Psoas muscle (tissue), 8 donors: ENCODE results near the gene HLF. TPM values are rescaled to one million over a fixed set of nuclear protein-coding genes. Genes with fewer than 3 reads are reported as not detected.

Experiments
- ATAC-seq, 4 donors: fragments of 200-7000 bp; cut with Tn5 transposase; one replicate each; pipeline ENCODE4 v1.9.1; 2020; ENCODE audit warnings: moderate library complexity in 3 of 4, mild to moderate bottlenecking in 2 of 4
- DNase-seq, 2 donors: peaks; one replicate each; pipeline ENCODE4 v3.0.0-alpha.2; 2020
- H3K27ac ChIP-seq: fragments of 200-600 bp; one replicate; pipeline ENCODE4 v1.8.0; 2022
- H3K27me3 ChIP-seq, 3 donors: fragments of 200-600 bp in 1 of 3; one replicate each; pipeline versions ENCODE4 v1.6.1 to v1.8.0; 2013 to 2022; ENCODE audit warnings: low read length in 2 of 3, mild to moderate bottlenecking in 2 of 3, moderate library complexity in 1 of 3; ENCODE audit not compliant: insufficient read depth in 3 of 3
- H3K36me3 ChIP-seq, 2 donors: fragments of 200-600 bp in 1 of 2; one replicate each; pipeline versions ENCODE4 v1.6.1 to v1.8.0; 2013 to 2022; ENCODE audit warnings: low read depth in 1 of 2, mild to moderate bottlenecking in 1 of 2, moderate library complexity in 1 of 2; ENCODE audit not compliant: insufficient read depth in 1 of 2
- H3K4me1 ChIP-seq: fragments of 200-600 bp; one replicate; pipeline ENCODE4 v1.8.0; 2022
- H3K4me3 ChIP-seq: fragments of 200-600 bp; one replicate; pipeline ENCODE4 v1.8.0; 2022; ENCODE audit warnings: mild to moderate bottlenecking
- H3K9me3 ChIP-seq: fragments of 200-600 bp; one replicate; pipeline ENCODE4 v1.8.0; 2022
- WGBS, 3 donors: extraction: QIAGEN DNeasy Blood & Tissue Kit; methylation state at CpG; one replicate each; pipeline versions ENCODE4 v1.1.6 to v1.1.7; 2013; 5-methylcytosine and 5-hydroxymethylcytosine counted together
- intact Hi-C, 2 donors: fragments of 100-400 bp; cut with DNase I; formaldehyde crosslinking; loops; one replicate each; pipeline versions ENCODE4 v1.11.0 to v1.14.2; 2022
- polyA plus RNA-seq, 3 donors: library from polyadenylated mRNA; stranded (reverse); fragments of 200-250 nt; gene quantifications; one replicate each; pipeline ENCODE4 v1.2.3, GENCODE V29; 2013
- total RNA-seq, 4 donors: library from RNA; stranded (reverse); fragmentation: NEBNext Ultra II Directional in 2 of 4; extraction: Animal tissue kit (Norgen Biotek cat#: 25700) in 2 of 4; gene quantifications; one replicate each; pipeline versions ENCODE4 v1.2.1 to v1.2.4, GENCODE V29; 2021 to 2023
- TF ChIP-seq, protein P1 (sequence below): fragments of 200-600 bp; IDR thresholded peaks from one replicate; pipeline ENCODE4 v1.8.0; 2022; ENCODE audit warnings: antibody characterized with exemption
- donor health status: healthy with polysubstance abuse.
- donor health status: DM: no; HTN: no; CAD: no; lungs with moderate emphysema.
- donor health status: Bipolar disorder and iron deficiency.
- donor health status: healthy.
- donor health status: DM: yes; HTN: yes; CAD: no.
- donor health status: DM: no; HTN: no; CAD: no.
- donor health status: DM: no; HTN: no; CAD: no.
- donor health status: DM: yes; HTN: yes; CAD: no.

The HLF gene
- total and polyA plus RNA-seq, 7 donors, result 0.59 to 5.0 (median 3.7) TPM

DNA sequence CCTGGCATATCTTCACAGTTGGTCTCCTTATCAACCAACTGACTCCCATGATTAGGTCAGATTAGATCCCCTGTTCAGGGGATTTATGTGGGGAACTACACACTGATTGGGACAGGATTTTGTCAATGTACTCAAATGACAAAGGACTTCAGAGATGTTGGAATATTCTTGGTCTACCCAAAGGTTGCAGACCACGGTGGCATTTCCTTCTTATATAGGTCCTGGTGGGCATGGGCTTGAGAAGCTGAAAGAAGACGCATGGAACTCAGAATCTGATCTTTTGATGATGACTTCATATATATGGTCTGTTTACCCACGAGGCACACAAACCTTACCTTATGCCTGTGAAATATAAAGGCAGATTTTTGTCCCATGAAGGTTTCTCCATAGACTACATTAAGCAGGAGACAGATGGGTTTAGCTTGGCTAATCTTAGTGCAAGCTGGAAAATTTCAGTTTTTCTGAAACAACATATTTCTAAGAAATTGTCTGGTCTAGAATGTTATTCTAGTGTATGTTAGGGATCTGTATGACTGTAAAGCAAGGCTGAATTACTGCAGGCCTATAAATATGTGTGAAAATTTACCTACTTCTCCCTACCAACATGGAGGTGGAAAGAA, 33.5 kb downstream of the HLF start:
- intact Hi-C loops, result loop anchor here (5.0 kb wide), 4 partner anchors 36 to 306 kb away; partner anchors contain the start of gene HLF (in 1 of the 2)
- 87 to 91% (median 88%) methylated on average over 3 of the region's 3 CpGs for WGBS, 3 donors
- no peak for DNase-seq
- H3K27ac ChIP-seq, result no peak overlapping the region
- TF ChIP-seq, protein P1, sequence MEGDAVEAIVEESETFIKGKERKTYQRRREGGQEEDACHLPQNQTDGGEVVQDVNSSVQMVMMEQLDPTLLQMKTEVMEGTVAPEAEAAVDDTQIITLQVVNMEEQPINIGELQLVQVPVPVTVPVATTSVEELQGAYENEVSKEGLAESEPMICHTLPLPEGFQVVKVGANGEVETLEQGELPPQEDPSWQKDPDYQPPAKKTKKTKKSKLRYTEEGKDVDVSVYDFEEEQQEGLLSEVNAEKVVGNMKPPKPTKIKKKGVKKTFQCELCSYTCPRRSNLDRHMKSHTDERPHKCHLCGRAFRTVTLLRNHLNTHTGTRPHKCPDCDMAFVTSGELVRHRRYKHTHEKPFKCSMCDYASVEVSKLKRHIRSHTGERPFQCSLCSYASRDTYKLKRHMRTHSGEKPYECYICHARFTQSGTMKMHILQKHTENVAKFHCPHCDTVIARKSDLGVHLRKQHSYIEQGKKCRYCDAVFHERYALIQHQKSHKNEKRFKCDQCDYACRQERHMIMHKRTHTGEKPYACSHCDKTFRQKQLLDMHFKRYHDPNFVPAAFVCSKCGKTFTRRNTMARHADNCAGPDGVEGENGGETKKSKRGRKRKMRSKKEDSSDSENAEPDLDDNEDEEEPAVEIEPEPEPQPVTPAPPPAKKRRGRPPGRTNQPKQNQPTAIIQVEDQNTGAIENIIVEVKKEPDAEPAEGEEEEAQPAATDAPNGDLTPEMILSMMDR, result no peak
- no peak overlapping the region for H3K4me3 ChIP-seq
- no peaks in the 10 kb centered on the region for H3K27me3 ChIP-seq
- ATAC-seq, result no peak
- no peaks in the 10 kb centered on the region for H3K4me1 ChIP-seq
- no peaks in the 10 kb centered on the region for H3K9me3 ChIP-seq
- no peaks in the 10 kb centered on the region for H3K36me3 ChIP-seq

DNA sequence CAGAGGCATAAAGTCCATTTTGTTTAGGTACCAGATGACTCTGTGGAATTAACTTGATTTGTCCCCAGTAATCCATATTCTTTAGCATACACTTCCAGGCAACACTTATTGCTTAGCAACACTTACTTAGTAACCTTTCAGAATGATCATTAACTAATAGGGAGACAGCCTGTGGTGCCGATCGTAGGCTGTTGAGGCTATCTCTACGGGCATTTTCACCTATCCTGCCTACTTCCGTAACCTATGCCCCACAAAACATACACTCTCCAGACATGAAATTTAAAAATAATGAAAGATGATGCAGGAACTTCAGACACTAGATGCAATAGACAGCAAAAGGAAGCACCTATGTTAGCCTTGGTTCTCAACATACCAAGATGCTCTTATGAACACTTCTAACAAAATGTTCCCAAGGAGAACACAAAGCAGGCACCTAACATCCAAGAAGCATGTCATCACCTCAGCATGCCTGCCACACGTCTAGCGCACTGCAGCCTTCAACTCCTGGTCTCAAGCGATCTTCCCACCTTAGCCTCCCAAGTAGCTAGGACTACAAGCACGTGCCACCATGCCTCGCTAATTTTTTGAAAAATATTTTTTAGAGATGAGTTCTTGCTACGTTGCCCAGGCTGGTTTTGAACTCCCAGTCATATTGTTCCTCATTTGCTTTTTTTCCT, 34.5 kb downstream of the HLF start:
- no peaks in the 10 kb centered on the region for H3K9me3 ChIP-seq
- H3K4me1 ChIP-seq, result no peaks in the 10 kb centered on the region
- no peak for ATAC-seq
- no peaks in the 10 kb centered on the region for H3K36me3 ChIP-seq
- 93 to 96% (median 95%) methylated on average over 10 of the region's 10 CpGs for WGBS, 3 donors
- TF ChIP-seq, protein P1, result no peak
- intact Hi-C loops, result loop anchor here (5.0 kb wide), 4 partner anchors 37 to 307 kb away; partner anchors contain the start of gene HLF (in 1 of the 2)
- H3K4me3 ChIP-seq, result no peak overlapping the region
- no peak for DNase-seq
- no peaks in the 10 kb centered on the region for H3K27me3 ChIP-seq
- no peak overlapping the region for H3K27ac ChIP-seq

DNA sequence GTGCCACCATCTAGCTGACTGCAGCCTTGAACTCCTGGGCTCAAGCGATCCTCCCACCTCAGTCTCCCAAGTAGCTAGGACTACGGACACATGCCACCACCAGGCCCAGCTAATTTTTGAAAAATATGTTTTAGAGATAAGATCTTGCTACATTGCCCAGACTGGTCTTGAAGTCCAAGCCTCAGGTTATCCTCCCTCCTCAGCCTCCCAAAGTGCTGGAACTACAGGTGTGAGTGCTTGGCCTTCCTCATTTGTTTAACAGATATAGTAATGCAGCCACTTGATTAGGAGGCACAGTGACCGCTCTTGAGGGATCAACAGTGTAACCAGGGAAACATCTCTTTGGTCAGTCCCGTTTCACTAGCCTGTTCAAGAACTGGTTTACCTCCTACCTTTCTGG, 35.1 kb downstream of the HLF start:
- H3K4me3 ChIP-seq, result no peak overlapping the region
- no peaks in the 10 kb centered on the region for H3K4me1 ChIP-seq
- H3K36me3 ChIP-seq, result no peaks in the 10 kb centered on the region
- intact Hi-C loops, result loop anchor here (5.0 kb wide), 4 partner anchors 38 to 308 kb away; partner anchors contain the start of gene HLF (in 1 of the 2)
- H3K9me3 ChIP-seq, result no peaks in the 10 kb centered on the region
- no peak overlapping the region for H3K27ac ChIP-seq
- TF ChIP-seq, protein P1, result no peak
- H3K27me3 ChIP-seq, result no peaks in the 10 kb centered on the region
- 95 to 96% (median 96%) methylated on average over 4 of the region's 4 CpGs for WGBS, 3 donors
- ATAC-seq, result no peak
- DNase-seq, result no peak

DNA sequence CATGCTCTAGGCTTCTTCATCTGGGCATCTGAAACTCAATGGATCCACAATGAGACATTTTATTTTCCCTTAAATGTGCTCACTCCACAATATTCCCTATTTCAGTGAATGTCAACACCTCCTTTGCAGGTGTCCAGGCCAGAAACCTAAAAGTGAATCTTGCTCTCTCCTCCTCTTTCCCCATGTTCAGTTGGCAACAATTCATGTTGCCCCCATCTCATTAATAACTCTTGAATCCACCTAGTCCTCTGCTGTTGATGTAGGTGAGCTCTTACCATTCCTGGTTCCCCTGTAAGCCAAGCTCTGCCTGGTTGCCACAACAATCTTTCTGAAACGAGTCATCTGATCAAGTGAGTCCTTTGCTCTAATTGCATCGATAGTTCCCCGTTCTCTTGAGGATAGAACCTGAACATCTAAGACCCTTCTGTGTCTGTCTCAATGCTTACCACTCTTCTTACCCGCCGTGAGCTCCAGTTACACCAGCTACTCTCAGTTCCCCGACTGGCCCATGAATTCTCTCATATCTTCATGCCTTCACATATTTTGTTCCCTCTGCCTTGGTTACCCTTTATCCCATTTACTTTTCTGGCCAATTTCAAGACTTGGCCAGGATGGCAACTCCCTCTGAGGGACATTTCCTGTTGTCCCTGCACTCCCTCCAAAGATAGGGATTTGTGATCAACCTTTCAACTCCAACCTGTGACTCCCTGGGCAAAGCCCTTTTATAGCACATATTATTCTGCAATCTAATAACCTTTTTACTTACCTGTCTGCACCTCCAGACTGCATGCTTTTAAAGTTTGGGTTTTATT, 35.9 kb downstream of the HLF start:
- H3K4me1 ChIP-seq, result no peaks in the 10 kb centered on the region
- 91 to 96% (median 93%) methylated on average over 6 of the region's 6 CpGs for WGBS, 3 donors
- intact Hi-C loops, result no loop called here
- no peak overlapping the region for H3K27ac ChIP-seq
- H3K4me3 ChIP-seq, result no peak overlapping the region
- H3K9me3 ChIP-seq, result no peaks in the 10 kb centered on the region
- H3K27me3 ChIP-seq, result no peaks in the 10 kb centered on the region
- no peak for DNase-seq
- H3K36me3 ChIP-seq, result no peaks in the 10 kb centered on the region
- ATAC-seq, result no peak
- TF ChIP-seq, protein P1, result no peak
